Calu3 (cell line): ENCODE data around the gene GAP43. TPM values are rescaled to one million over a fixed set of nuclear protein-coding genes. Genes with fewer than 3 reads are reported as not detected.

Source experiments
- BruUV-seq: library from RNA; stranded (reverse); fragments of 400-500 nt; replicated peaks from 2 replicates; lab custom pipeline; 2021; lab: Mats Ljungman, UMichigan
- CTCF ChIA-PET: fragments of 300-600 bp; sonication (Branson Sonifier 250); formaldehyde crosslinking; loops from one replicate; lab custom pipeline; 2022; ENCODE audit warnings: antibody characterized with exemption; lab: Charles Lee
- DNase-seq: peaks from one replicate; pipeline ENCODE4 v3.0.0; 2022
- H3K27ac Mint-ChIP-seq: one replicate; pipeline ENCODE4 v1.8.0; 2022; ENCODE audit warnings: mixed read lengths; ENCODE audit not compliant: unreplicated experiment
- H3K27me3 Mint-ChIP-seq: one replicate; pipeline ENCODE4 v1.8.0; 2022; ENCODE audit warnings: mixed read lengths; ENCODE audit not compliant: unreplicated experiment
- H3K36me3 Mint-ChIP-seq: one replicate; pipeline ENCODE4 v1.8.0; 2022; ENCODE audit warnings: mild to moderate bottlenecking, moderate library complexity, mixed read lengths; ENCODE audit not compliant: insufficient read depth, unreplicated experiment
- H3K4me1 Mint-ChIP-seq: one replicate; pipeline ENCODE4 v1.8.0; 2022; ENCODE audit warnings: mild to moderate bottlenecking, low read depth, mixed read lengths; ENCODE audit not compliant: unreplicated experiment
- H3K4me3 Mint-ChIP-seq: one replicate; pipeline ENCODE4 v1.8.0; 2022; ENCODE audit warnings: mild to moderate bottlenecking, low read depth, moderate library complexity, mixed read lengths; ENCODE audit not compliant: unreplicated experiment
- H3K9me3 Mint-ChIP-seq: one replicate; pipeline ENCODE4 v1.8.0; 2022; ENCODE audit warnings: low read depth, mixed read lengths; ENCODE audit not compliant: unreplicated experiment
- CTCF ChIP-seq: fragments of 200-600 bp; IDR thresholded peaks from one replicate; pipeline ENCODE4 v1.8.0; 2022; ENCODE audit warnings: antibody characterized with exemption; ENCODE audit not compliant: unreplicated experiment
- intact Hi-C: fragments of 100-400 bp; cut with micrococcal nuclease; formaldehyde crosslinking; loops from one replicate; pipeline ENCODE4 v1.10.0; 2022; ENCODE audit not compliant: unreplicated experiment
- total RNA-seq: library from RNA; stranded (reverse); gene quantifications from 2 replicates; pipeline ENCODE4 v1.2.3, GENCODE V29; 2022

The GAP43 gene
- total RNA-seq, 1 experiment from 2014 or later: not detected

GRCh38 chr3:115595611-115596275, 27.6 kb upstream of the GAP43 start:
- peaks cover 50% of the 10 kb centered on the region for H3K27me3 Mint-ChIP-seq
- H3K27ac Mint-ChIP-seq: no peak overlapping the region
- no peaks in the 10 kb centered on the region for H3K36me3 Mint-ChIP-seq
- CTCF ChIA-PET: no interaction called here
- no TSS peak for BruUV-seq
- no peaks in the 10 kb centered on the region for H3K4me1 Mint-ChIP-seq
- intact Hi-C loops: no loop called here
- H3K4me3 Mint-ChIP-seq: no peak overlapping the region
- no peak for DNase-seq
- TF ChIP-seq CTCF: no peak
- peaks cover 3% of the 10 kb centered on the region for H3K9me3 Mint-ChIP-seq

GRCh38 chr3:115598216-115598615, 25.1 kb upstream of the GAP43 start:
- no peak for TF ChIP-seq CTCF
- peaks cover 60% of the 10 kb centered on the region for H3K27me3 Mint-ChIP-seq
- no peaks in the 10 kb centered on the region for H3K36me3 Mint-ChIP-seq
- CTCF ChIA-PET: interaction anchor here (0.6 kb wide), 2 partner anchors 42 to 473 kb away, joined by 3 to 5 read pairs; no protein-coding TSS in a partner anchor
- peaks cover 3% of the 10 kb centered on the region for H3K9me3 Mint-ChIP-seq
- no peak overlapping the region for H3K27ac Mint-ChIP-seq
- no peak overlapping the region for H3K4me3 Mint-ChIP-seq
- no TSS peak for BruUV-seq
- DNase-seq: no peak
- intact Hi-C loops: no loop called here
- no peaks in the 10 kb centered on the region for H3K4me1 Mint-ChIP-seq

GRCh38 chr3:115602194-115602593, 21.1 kb upstream of the GAP43 start:
- Mint-ChIP-seq H3K27me3 (peaks cover 47% of the 10 kb centered on the region), H3K27ac (no peak overlapping the region), H3K4me3 (no peak overlapping the region), H3K4me1 (no peaks in the 10 kb centered on the region), H3K36me3 (no peaks in the 10 kb centered on the region), H3K9me3 (no peaks in the 10 kb centered on the region)
- no TSS peak for BruUV-seq
- TF ChIP-seq CTCF: no peak
- DNase-seq: no peak
- intact Hi-C loops: no loop called here
- CTCF ChIA-PET: interaction anchor here (0.6 kb wide), 1 partner anchor 1608 kb away, joined by 3 read pairs; no protein-coding TSS in a partner anchor

- no TSS peak for BruUV-seq
- intact Hi-C loops: no loop called here
- Mint-ChIP-seq H3K4me1 (no peaks in the 10 kb centered on the region), H3K4me3 (no peak overlapping the region), H3K27ac (no peak overlapping the region), H3K9me3 (no peaks in the 10 kb centered on the region), H3K27me3 (peaks cover 45% of the 10 kb centered on the region), H3K36me3 (no peaks in the 10 kb centered on the region)
- CTCF ChIA-PET: no interaction called here
- TF ChIP-seq CTCF: no peak
- no peak for DNase-seq
Observed at GRCh38 chr3:115611630-115612029, 11.7 kb upstream of the GAP43 start.
